Activated CD8-positive, alpha-beta memory T cell treated with anti-CD3 and anti-CD28 coated beads, Interleukin-2, amount 10 ng/mL, durations not matched to agents 7 days and 5 days (primary cell): ENCODE results near the gene FBH1. TPM values are rescaled to one million over a fixed set of nuclear protein-coding genes. Genes with fewer than 3 reads are reported as not detected.
A peak's percentile ranks its signal among the peaks of the same experiment; 100 is the strongest.
"Not testable (repeated sequence)": the region's sequence is repeated elsewhere in the genome, so short reads cannot be mapped to it uniquely, and the experiment has no call there.

Experiments
- ATAC-seq: fragments of 150-1000 bp; cut with Tn5 transposase; one replicate; pipeline ENCODE4 v1.10.0; 2021; ENCODE audit warnings: moderate library complexity
- CTCF ChIA-PET: fragments of 350-600 bp; sonication (Branson Sonifier 250); formaldehyde crosslinking; loops from one replicate; lab custom pipeline; 2021; ENCODE audit warnings: antibody characterized with exemption; lab: Charles Lee
- DNase-seq: peaks from one replicate; pipeline ENCODE4 v3.0.0-alpha.2; 2020
- H3K27ac Mint-ChIP-seq: one replicate; pipeline ENCODE4 v1.8.0; 2021; ENCODE audit warnings: mild to moderate bottlenecking, mixed read lengths
- H3K27me3 Mint-ChIP-seq: one replicate; pipeline ENCODE4 v1.8.0; 2021; ENCODE audit warnings: mixed read lengths
- H3K36me3 Mint-ChIP-seq: one replicate; pipeline ENCODE4 v1.8.0; 2021; ENCODE audit warnings: mild to moderate bottlenecking, mixed read lengths
- H3K4me1 Mint-ChIP-seq: one replicate; pipeline ENCODE4 v1.8.0; 2021; ENCODE audit warnings: mixed read lengths
- H3K4me3 Mint-ChIP-seq: one replicate; pipeline ENCODE4 v1.8.0; 2021; ENCODE audit warnings: mild to moderate bottlenecking, moderate library complexity, mixed read lengths
- H3K9me3 Mint-ChIP-seq: one replicate; pipeline ENCODE4 v1.8.0; 2022; ENCODE audit warnings: low read depth, mixed read lengths
- total RNA-seq, 2 experiments: library from RNA; stranded (reverse); gene quantifications; one replicate each; pipeline ENCODE4 v1.2.3, GENCODE V29; 2021

The FBH1 gene
- total RNA-seq, 2 experiments from 2014 or later, result 55.1 to 66.3 TPM

DNA sequence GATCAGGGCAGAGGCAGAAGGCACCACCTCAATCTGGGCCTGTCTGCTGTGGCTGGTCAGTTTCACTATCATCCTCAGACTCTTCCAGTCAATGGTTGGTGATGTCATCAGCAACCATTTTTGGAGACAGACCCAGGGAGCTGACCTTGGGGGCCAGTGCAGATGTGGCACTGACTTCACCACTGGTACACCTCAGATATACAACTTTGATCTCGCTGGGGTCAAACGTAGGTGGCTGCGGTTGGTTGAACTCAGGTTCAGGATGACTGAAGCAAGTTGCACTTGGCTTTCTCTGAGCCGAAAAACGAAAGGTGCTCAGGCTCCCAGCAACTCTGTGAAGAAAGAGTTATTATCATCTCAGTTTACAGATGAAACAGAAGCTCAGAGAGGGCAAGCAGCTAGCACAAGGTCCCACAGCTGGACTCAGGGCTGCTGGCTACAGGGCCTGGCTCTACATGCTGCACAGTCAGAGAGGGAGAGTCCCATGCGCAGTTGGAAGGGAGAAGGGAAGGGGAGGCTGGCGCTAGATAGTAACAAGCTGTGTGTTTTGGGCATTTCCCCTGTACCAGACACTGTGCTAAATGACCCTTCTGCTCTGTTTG, 27.6 kb upstream of the FBH1 start:
- Mint-ChIP-seq H3K27me3 (no peaks in the 10 kb centered on the region), H3K36me3 (peaks cover 2% of the 10 kb centered on the region), H3K27ac (peak overlapping the region; percentile 47), H3K9me3 (no peaks in the 10 kb centered on the region), H3K4me1 (peaks cover 8% of the 10 kb centered on the region), H3K4me3 (peak overlapping the region; percentile 11)
- ATAC-seq (peak; percentile 81), DNase-seq (peak; percentile 71)
- CTCF ChIA-PET, result interaction anchor here (0.8 to 1.2 kb wide), 3 partner anchors 11 to 420 kb away, joined by 3 to 4 read pairs (median 3); no protein-coding TSS in a partner anchor

DNA sequence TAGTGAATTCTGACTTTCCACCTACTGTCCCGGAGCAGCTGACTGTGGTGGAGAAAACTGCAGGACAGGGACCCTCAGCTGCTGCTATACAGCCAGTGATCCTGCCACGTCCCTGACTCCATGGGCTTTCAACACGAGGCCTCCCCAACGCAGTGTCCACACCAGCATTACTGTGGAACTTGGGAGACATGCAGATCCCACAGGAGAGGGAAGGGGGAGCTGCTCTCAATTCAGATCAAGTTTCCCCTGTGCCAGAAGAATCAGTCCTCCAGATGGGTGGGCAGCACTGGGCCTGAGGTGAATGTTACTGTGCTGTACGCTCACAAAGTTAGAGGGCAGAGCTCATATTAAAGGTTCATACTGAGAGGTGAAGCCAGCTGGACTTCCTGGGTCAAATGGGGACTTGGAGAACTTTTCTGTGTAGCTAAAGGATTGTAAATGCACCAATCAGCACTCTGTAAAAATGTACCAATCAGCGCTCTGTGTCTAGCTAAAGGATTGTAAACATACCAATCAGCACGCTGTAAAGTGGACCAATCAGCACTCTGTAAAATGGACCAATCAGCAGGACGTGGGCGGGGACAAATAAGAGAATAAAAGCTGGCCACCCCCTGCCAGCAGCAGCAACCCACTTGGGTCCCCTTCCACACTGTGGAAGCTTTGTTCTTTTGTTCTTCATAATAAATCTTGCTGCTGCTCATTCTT, 26.9 kb upstream of the FBH1 start:
- CTCF ChIA-PET, result interaction anchor here (0.8 to 1.2 kb wide), 3 partner anchors 10 to 421 kb away, joined by 3 to 4 read pairs (median 3); no protein-coding TSS in a partner anchor
- H3K4me1 Mint-ChIP-seq, ATAC-seq, H3K27ac Mint-ChIP-seq, H3K9me3 Mint-ChIP-seq, H3K4me3 Mint-ChIP-seq, H3K36me3 Mint-ChIP-seq, DNase-seq, H3K27me3 Mint-ChIP-seq: not testable (repeated sequence)

DNA sequence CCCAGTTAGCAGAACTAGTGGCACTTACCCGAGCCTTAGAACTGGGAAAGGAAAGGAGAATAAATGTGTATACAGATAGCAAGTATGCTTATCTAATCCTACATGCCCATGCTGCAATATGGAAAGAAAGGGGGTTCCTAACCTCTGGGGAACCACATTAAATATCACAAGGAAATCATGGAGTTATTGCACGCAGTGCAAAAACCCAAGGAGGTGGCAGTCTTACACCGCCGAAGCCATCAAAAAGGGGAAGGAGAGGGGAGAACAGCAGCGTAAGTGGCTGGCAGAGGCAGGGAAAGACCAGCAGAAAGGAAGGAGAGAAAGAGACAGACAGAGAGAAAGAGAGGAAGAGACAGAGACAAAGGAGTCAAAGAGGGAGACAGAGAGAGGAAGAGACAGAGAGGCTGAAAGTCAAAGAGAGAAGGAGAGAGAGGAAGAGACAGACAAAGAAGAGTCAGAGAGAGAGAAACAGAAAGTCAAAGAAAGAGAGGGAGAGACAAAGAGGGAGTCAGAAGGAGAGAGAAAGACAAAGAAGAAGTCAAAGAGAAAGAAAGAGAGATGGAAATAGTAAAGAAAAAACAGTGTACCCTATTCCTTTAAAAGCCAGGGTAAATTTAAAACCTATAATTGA, 23.5 kb upstream of the FBH1 start:
- ATAC-seq, CTCF ChIA-PET, H3K36me3 Mint-ChIP-seq, H3K4me1 Mint-ChIP-seq, H3K9me3 Mint-ChIP-seq, H3K27ac Mint-ChIP-seq, H3K27me3 Mint-ChIP-seq, H3K4me3 Mint-ChIP-seq: not testable (repeated sequence)
- DNase-seq, result peak; percentile 15

- H3K27me3 Mint-ChIP-seq, H3K4me3 Mint-ChIP-seq, H3K4me1 Mint-ChIP-seq, DNase-seq, H3K27ac Mint-ChIP-seq, ATAC-seq, H3K36me3 Mint-ChIP-seq, CTCF ChIA-PET, H3K9me3 Mint-ChIP-seq: not testable (repeated sequence)
Measured at GRCh38 chr10:5867091-5867615, 22.9 kb upstream of the FBH1 start.

GRCh38 chr10:5868383-5868782, 21.7 kb upstream of the FBH1 start:
- peak; percentile 8 for DNase-seq
- H3K27me3 Mint-ChIP-seq, ATAC-seq, H3K27ac Mint-ChIP-seq, CTCF ChIA-PET, H3K9me3 Mint-ChIP-seq, H3K4me3 Mint-ChIP-seq, H3K36me3 Mint-ChIP-seq, H3K4me1 Mint-ChIP-seq: not testable (repeated sequence)

DNA sequence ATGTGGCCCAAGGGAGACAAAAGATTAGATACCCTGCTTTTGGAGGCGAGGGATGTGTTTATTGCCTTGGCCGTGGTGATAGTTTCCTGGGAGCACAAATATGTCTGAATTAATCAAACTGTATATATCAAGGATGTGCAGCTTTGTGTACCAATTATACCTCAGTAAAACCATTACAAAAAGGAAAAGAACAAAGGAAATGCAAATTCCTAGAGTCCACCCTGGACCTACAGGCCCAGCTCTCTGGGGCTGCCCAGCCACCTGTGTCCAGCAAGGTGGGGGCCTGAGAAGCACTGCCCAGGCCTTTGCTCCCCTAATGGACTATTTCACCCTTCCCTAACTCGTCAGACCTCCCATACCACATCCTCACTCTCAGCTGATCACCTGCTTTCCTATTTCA, 20.9 kb upstream of the FBH1 start:
- DNase-seq, result no peak
- ATAC-seq, result no peak
- Mint-ChIP-seq H3K4me3 (no peak overlapping the region), H3K4me1 (peaks cover 4% of the 10 kb centered on the region), H3K36me3 (peaks cover 2% of the 10 kb centered on the region), H3K9me3 (peaks cover 3% of the 10 kb centered on the region), H3K27me3 (no peaks in the 10 kb centered on the region), H3K27ac (no peak overlapping the region)
- CTCF ChIA-PET, result interaction anchor here (2.4 kb wide), 1 partner anchor 21 kb away, joined by 6 read pairs; the partner anchor contains the start of genes ANKRD16 and FBH1

DNA sequence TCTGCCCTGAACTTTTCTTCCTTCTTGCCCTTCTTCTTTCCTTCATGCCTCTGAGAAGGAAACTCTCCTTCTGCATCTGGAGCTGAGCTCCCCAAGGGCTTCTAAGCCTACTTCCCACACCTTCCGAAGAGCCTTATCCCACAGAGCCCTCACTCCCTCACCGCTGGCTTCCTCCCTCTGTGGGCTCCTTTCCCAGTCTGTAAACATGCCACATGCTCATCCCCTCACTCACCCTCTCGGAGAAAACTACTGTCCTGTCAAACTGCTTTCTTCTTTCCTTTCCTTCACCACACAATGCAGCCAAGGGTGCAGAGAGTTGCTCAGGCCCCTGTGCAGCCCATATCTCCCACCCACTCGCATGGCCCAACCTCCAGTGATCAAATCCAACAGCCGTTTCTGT, 18.4 kb upstream of the FBH1 start:
- Mint-ChIP-seq H3K36me3 (peaks cover 2% of the 10 kb centered on the region), H3K4me1 (peaks cover 4% of the 10 kb centered on the region), H3K9me3 (peaks cover 3% of the 10 kb centered on the region), H3K27me3 (no peaks in the 10 kb centered on the region), H3K4me3 (no peak overlapping the region), H3K27ac (no peak overlapping the region)
- no peak for ATAC-seq
- CTCF ChIA-PET, result interaction anchor here (1.3 to 2.4 kb wide), 2 partner anchors 18 to 48 kb away, joined by 3 to 6 read pairs; partner anchors contain the start of genes ANKRD16 and FBH1
- no peak for DNase-seq

DNA sequence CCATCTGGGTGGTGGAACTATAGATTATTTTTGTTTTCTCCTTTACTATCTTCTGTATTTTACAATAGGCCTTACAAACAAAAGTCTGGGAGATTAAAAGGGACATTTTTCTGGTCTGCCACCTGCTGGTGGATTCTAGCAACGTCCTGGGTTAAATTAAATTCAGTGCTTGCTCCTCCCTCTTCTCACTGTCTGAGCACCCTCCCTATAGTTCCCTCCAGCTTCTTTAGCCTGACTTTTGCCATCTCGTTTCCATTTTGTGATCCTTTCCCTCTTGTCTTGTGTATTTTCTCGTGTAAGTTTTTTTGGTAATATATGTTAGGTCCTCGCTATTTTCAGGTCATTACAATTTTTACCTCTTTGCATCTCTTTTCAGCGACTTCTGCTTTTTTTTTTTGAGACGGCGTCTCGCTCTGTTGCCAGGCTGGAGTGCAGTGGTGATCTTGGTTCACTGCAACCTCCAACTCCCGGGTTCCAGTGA, 16.5 kb upstream of the FBH1 start:
- CTCF ChIA-PET, result interaction anchor here (0.9 to 3.3 kb wide), 12 partner anchors 11 to 432 kb away, joined by 3 to 17 read pairs (median 4); partner anchors contain the start of genes ANKRD16 and FBH1
- DNase-seq (peak; percentile 71), ATAC-seq (peak; percentile 86)
- Mint-ChIP-seq H3K36me3 (peaks cover 1% of the 10 kb centered on the region), H3K4me1 (peaks cover 4% of the 10 kb centered on the region), H3K9me3 (peaks cover 3% of the 10 kb centered on the region), H3K27me3 (no peaks in the 10 kb centered on the region), H3K4me3 (no peak overlapping the region), H3K27ac (no peak overlapping the region)

- Mint-ChIP-seq H3K4me3 (no peak overlapping the region), H3K27me3 (no peaks in the 10 kb centered on the region), H3K4me1 (peaks cover 4% of the 10 kb centered on the region), H3K9me3 (no peaks in the 10 kb centered on the region), H3K27ac (no peak overlapping the region), H3K36me3 (peaks cover 4% of the 10 kb centered on the region)
- no peak for ATAC-seq
- CTCF ChIA-PET, result interaction anchor here (1.5 to 2.1 kb wide), 2 partner anchors 14 to 247 kb away, joined by 7 to 10 read pairs; partner anchors contain the start of genes ANKRD16 and FBH1
- DNase-seq, result no peak
Measured at GRCh38 chr10:5876181-5876768, 13.8 kb upstream of the FBH1 start.

- DNase-seq, H3K36me3 Mint-ChIP-seq, H3K4me1 Mint-ChIP-seq, H3K27me3 Mint-ChIP-seq, H3K27ac Mint-ChIP-seq, H3K4me3 Mint-ChIP-seq, H3K9me3 Mint-ChIP-seq, ATAC-seq: not testable (repeated sequence)
- CTCF ChIA-PET, result interaction anchor here (1.5 to 2.1 kb wide), 2 partner anchors 13 to 248 kb away, joined by 7 to 10 read pairs; partner anchors contain the start of genes ANKRD16 and FBH1
Measured at GRCh38 chr10:5877041-5877440, 13.0 kb upstream of the FBH1 start.

DNA sequence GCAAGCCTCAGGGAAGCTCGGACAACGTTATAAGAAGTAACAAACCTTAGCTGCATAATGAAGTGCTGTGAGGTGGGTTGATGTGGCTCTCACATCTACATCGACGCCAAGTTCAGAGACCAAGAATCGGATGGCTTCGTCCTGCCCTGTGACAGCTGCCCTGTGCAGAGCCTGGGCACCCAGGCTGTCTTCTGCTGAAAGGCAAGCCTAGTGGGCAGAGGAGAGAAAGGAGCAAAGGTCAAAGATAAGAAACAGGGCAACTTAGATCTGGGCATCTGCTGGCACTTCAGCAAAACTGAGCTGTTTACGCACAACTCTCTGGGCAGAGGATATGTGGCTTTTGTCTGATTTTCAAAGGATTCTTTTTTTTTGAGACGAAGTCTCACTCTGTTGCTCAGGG, 7.1 kb upstream of the FBH1 start:
- no peak overlapping the region for H3K4me3 Mint-ChIP-seq
- no peak for ATAC-seq
- H3K4me1 Mint-ChIP-seq, result peaks cover 6% of the 10 kb centered on the region
- CTCF ChIA-PET, result no interaction called here
- no peak for DNase-seq
- H3K36me3 Mint-ChIP-seq, result peaks cover 18% of the 10 kb centered on the region
- H3K27ac Mint-ChIP-seq, result no peak overlapping the region
- H3K9me3 Mint-ChIP-seq, result no peaks in the 10 kb centered on the region
- no peaks in the 10 kb centered on the region for H3K27me3 Mint-ChIP-seq

DNA sequence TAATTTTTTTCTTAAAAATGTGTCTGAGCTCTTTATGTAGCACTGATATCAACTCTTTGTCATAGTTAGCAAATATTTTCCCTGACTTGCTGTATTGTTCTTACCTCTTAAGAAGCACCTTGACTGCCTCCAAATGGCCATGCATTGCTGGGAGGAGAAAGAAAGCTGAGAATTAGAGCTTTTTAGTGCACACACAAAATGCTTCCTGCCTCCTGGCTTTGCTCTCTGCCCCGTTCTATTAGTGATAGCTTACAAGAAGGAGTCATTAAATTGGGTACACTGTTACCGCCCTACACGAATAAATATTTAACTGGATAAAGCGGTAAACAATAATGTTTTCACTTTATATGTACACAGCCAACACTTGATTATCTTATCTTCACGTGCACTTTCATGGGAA, 4.4 kb upstream of the FBH1 start:
- CTCF ChIA-PET, result interaction anchor here (0.7 to 1.4 kb wide), 2 partner anchors 77 to 93 kb away, joined by 3 read pairs; no protein-coding TSS in a partner anchor
- Mint-ChIP-seq H3K36me3 (peaks cover 14% of the 10 kb centered on the region), H3K9me3 (no peaks in the 10 kb centered on the region), H3K4me1 (peaks cover 15% of the 10 kb centered on the region), H3K4me3 (no peak overlapping the region), H3K27me3 (no peaks in the 10 kb centered on the region), H3K27ac (no peak overlapping the region)
- DNase-seq, result no peak
- ATAC-seq, result no peak

GRCh38 chr10:5887029-5887428, 3.0 kb upstream of the FBH1 start:
- Mint-ChIP-seq H3K27me3 (no peaks in the 10 kb centered on the region), H3K27ac (no peak overlapping the region), H3K9me3 (no peaks in the 10 kb centered on the region), H3K4me1 (peaks cover 28% of the 10 kb centered on the region), H3K4me3 (no peak overlapping the region), H3K36me3 (peaks cover 15% of the 10 kb centered on the region)
- DNase-seq (no peak), ATAC-seq (no peak)
- CTCF ChIA-PET, result interaction anchor here (1.1 to 1.2 kb wide), 2 partner anchors 14 to 445 kb away, joined by 3 to 4 read pairs; no protein-coding TSS in a partner anchor
